Cerebellar cortex (tissue), 1 donor: ENCODE results near the gene GM2A.

Experiments
- DNase-seq: peaks from one replicate; pipeline ENCODE4 v3.0.0-alpha.2; 2015; ENCODE audit warnings: low spot score

The GM2A gene

DNA sequence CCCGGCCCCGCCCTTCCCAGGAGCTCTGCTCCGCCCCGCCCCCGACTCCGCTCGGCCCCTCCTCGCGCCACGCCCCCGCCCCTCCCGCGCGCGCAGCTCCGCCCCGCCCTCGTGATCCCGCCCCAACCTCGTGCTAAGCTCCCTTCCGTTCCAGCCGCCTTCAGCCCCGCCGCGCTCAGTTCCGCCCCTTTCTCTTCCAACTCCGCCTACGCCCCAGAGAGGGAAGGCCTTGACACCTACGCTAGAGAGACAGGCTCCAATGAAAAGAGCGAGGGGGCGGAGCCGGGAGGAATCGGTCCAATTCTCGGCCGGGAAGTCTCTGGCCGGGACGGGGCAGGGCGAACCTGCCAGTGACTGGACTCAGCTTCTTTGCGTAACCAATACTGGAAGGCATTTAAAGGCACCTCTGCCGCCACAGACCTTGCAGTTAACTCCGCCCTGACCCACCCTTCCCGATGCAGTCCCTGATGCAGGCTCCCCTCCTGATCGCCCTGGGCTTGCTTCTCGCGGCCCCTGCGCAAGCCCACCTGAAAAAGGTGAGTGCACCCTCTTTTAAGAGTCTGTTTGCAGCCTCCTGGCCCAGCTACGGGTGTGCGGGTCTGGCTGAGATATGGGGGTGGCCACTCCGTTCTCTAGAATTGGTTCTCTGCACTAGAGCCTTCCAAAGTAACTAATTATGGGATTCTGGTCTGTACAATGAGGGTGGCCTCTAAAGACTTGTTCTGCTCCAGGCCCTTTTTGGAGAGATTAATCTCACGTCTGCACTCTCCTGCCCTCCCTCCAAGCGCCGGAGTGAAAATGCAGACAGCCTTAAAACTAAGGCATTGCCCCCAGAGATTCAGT, at the start of gene GM2A:
GM2A (plus strand) TSS at position 424 of the 843 bp plus-strand sequence; CDS start at position 456, 32 bp downstream.
- peak; percentile 100 for DNase-seq

DNA sequence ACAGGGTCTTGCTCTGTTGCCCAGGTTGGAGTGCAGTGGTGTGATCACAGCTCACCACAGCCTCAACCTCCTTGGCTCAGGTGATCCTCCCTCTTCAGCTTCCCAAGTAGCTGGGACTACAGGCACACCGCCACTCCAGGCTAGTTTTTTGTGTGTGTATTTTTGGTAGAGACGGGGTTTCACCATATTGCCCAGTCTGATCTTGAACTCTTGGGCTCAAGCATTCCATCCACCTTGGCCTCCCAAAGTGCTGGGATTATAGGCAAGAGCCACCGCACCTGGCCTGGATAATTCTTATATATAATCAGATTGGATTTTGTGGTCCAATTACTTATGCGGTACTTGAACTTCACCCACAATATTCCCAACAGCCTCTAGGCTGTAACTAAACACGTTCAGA, 48.9 kb upstream of the GM2A start:
- no peak for DNase-seq

DNA sequence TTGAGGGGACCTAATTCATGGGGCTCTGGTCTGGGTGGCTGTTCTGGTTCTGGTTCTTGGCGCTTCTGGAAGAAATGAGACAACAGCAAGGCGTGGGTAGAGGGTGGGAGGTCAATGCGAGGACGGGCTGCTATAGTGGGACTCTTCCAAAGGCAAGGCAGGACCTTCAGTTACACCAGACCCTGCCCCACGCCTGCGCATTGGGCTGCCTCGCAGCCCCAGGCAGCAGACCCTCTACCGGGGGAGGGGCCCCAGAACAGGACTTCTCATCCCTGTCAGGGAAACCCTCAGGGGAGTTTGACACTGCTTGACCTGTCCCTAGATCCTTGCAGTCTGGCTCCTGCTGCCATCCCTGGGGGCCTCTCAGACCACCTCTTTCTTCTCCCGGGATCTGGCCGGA, 47.6 kb upstream of the GM2A start:
- DNase-seq, result no peak

DNA sequence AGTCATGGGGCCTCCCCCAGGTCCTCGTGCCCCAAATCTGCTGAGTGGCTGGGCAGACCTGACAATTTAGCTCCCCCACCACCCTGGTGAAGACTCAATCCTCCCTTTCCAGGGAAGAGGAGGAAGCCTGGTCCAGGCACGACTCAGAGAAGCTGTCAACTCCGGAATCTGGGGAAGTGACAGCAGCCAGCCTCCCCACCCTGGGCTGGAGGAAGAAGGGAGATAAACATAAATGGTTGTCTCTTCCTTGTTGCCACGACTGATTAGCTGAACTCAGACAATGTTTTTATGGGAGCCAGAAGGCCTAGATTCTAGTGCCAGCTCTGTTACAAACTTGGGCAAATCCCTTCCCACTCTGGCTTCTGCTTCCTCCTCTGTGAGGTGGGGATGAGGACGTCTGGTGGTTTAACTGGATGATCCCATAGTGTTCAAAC, 44.5 kb upstream of the GM2A start:
- no peak for DNase-seq

DNA sequence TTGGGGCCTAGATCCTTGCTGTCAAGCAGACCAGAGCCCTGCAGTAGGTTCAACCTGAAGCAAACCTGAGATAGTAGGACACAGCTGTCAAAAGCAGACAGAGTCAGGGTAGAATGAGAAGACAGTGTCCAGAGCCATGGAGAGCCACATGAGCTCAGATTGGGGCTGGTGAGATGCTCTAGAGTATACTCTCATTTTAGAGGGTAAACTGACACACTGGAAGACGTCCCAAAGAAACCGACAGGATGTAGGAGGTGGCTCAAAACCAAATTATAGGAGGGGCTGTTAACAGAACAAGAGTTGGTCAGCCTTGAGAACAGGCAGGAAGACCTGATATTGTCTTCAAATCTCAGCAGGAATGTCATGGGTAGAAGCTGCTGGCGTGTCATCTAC, 40.6 kb upstream of the GM2A start:
- no peak for DNase-seq

DNA sequence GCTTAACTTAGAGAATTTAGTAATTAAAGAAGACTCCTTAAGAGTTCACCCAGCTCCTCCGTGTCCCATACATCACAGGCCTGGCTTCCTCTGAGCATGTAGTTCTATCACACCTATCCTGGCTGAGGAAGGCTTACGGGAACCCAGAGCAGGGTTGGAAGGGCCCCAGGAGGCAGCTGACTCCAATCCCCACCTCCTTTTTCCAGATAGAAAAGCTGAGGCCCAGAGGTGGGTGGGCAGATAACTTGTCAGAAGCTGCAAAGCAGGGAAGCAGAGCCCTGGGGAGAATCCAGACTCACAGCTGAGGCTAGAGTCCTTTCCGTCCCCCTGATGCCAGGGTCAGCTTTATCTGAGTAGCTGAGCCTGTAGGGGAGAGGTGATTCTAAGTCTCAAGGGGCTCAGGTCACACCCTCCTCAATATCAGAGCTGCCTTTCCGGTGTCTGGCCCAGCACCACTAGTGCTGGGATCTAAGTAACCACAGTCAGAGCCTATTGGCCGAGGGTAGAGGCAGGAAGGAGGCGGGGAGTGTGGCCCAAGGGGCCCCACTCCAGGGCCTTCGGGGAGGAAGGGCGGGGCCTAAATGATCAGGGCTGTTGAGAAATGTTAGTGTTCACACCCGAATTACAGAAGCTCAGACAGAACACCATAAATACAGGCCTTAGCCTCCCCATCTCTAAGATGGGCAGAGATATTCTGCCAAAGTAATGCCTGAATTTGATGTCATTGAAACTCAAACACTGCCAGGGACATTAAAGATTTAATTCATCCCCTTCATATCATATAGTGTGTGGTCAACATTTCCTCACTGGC, 39.0 kb upstream of the GM2A start:
- peak; percentile 11 for DNase-seq

DNA sequence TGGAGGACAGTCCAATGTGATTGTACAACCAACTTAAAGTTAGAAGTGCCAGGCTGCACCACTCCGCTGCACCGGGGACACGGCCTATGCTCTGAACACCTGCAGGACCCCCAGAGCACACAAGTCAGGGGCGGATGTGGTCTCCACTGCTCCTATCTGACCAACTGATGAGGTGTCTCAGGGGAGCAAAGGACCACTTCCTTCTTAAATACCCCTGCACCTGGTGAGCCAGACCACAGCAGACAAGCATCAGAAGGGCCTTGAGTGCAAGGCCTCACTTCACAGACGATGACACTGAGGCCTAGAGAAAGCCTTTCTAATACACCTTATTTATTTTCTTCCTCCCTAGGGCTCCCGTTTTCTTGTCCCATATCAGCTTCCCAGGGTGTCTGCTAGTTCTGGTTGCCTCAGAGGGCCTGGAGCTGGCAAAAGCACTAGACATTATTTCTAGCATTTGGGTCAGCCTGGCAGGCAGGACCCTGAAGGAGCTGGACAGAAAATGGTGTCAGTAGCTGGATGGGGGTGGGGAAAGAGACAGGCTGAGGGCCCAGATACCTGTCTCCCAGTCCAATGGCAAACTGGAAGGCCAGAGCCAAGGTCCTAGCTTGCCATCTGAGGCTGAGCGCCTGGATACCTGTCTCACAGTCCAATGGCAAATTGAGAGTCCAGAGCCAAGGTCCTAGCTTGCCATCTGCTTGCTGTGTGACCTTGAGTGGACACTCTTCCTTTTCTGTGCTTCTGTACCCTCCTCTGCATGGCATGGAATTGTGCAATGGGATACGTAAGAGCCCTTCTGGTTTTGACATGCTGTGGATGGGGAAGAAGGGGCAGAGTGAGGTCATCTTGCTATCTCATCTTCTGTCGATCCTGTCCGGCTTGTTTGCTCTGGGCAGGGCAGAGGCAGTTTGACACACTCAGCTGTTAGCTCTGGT, 38.1 kb upstream of the GM2A start:
- no peak for DNase-seq

DNA sequence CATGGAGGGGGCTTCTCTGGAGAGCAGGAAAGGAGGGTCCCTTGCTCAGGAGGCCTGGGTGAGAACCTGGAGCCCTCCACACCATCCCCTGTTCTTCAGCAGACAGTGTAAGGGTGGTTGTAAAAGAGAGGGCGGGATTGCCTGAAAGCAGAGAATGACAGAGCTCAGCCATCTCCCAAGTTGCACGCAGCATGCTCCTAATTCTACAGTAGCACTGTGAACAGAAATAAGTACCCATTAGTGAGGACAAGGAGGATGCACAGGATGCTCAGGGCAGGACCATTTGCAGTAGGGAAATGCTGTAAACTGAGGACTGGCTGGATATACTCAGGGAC, 37.5 kb upstream of the GM2A start:
- no peak for DNase-seq

DNA sequence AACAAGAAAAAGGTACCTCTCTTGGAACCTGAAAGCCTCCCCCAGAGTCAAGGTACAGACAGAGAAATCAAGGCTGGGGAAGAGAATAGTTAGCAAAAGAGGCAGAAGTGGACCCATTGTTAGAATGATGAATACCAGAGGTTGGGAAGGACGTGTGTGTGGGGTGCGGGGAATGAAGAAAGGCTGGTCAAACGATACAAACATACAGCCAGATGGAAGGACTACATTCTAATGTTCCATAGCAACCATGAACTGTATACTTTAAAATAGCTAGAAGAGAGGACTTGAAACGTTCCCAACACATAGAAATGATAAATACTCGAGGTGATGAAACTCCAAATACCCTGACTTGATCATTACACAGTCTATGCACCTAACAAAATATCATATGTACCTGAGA, 36.2 kb upstream of the GM2A start:
- no peak for DNase-seq

DNA sequence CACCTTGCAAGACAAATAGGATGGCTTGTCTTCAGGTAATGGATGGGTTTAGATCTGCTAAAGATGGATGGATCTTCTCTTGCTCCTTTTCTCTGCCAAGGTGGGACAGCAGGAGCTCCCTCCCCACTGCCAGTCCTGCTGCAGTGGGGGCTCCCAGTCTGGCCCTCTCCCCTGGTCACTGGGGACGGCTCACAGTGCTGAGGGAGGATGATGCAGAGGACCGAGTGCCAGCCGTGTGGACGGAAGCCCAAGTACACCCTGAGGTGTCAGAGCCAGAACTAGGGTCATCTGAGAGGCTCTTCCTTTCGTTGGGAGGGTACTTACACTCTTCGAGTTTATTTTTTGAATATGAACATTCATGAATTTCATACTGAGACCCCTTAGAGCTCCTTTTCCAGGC, 34.8 kb upstream of the GM2A start:
- DNase-seq, result no peak

DNA sequence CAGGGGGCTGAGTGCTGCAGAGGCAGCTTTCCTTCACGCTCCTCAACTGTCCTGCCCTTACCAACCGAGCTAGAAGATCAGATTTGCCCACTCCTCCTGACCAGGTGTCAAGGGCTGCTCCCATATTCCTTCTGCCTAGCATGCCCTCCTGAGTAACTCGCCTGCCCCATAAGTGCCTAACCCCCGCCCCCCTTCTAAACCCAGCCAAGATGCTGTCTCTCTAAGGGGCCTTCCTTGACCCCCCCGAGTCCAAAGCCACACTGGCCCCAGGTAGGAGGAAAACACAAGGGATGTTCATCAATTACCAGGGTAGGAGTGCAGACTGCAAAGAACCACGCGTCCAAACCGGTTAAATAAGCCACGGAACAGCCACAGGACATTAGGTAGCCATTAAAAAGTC, 33.8 kb upstream of the GM2A start:
- no peak for DNase-seq

DNA sequence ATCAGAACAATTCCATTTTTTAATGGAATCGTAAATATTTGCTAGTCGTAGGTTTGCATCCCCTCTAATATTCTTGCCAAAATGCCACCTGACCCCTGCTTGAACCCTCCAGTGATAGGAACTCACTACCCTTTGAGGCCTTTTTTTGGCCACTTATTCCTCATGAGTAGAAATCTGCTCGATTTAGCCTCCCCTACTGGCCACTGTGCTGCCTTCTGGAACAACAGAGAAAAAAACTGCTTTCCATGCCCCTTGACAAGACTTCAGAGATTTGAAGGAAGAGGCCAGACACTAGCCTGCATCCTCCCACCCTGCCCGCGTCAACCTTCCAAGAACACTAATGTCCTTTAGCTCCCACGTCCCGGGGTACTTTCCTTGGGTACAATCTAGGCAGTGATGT, 33.2 kb upstream of the GM2A start:
- DNase-seq, result peak; percentile 14

DNA sequence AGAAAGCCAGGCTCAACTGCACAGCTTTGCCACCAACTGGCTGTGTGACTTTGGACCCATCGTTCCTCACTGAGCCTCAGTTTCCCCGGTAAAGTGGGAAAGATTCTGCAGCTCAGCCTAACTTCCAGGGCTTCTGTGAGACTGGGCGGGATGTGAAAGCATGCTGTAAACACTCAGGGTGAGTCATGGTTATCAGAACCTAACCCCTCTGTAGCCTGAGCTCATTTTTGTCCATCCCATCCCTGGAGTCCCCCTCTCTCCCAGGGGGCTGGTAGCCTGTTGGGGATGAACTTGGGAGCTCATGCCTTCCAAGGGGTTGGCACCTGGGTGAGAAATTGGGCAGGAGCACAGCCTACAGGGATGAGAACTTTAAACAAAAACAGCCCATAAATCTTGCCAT, 31.4 kb upstream of the GM2A start:
- no peak for DNase-seq

DNA sequence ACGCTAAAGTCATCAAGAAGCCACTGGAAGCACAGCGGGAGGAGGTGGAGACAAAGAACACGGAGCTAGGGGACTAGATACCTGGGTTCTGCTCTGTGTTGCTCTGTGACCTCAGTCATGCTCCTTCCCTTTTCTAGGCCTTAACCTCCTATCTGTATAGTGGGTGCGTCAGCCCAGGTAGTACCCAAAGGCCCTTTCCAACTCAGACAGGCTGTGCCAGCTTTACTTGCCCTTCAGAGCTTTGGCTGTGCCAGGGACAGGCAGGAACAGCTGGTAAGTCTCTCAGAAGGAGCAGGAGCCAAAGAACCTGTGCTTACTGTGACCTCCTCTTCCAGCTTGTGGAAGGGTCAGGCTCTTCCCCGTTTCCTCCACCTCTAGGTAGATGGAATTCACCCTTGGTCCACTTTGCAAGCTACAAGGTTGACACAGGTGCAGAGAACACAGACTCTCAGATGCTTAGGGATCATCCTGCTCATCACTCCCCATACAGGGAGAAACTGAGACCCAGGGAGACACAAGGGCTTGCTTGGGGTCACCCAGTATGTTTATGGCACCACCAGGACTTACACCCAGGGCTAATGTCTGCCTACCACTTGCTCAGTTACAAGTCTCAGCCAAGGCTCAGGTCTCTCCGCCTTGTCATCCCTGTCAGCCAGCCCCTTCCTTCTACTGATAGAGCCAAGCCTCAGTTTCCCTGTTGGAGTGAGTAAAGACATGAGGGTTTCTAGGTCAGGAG, 30.8 kb upstream of the GM2A start:
- no peak for DNase-seq

DNA sequence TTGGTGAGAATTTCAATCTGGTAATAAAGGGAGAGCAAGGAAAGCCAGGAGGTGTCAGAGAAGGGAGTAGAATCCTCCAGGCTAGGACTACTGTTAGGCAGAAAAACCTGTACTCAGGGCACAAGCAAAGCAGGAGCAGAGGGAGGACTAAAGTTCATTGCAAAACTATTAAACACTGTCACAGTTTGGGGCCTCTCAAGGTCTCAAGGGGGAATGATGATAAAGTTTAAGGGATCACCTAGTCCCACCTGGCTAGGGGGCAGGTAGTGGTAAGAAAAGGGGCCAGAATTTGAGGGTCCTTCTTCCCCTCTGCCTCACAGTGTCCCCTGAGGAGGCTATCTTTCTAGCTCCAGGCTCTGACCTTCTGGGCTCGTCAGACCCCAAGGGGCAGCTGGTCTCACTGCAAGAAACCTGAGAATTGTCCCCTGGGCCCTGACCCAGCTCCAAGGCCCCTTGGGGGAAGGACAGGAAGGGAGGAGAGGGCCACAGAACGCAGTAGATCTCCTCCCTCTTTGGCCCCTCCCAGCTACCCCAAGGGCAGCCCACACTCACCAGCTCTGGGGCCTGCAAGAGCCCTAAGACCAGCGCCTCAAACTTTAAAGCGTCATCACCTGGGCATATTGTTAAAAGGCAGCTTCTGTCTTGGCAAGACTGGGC, 30.1 kb upstream of the GM2A start:
- DNase-seq, result no peak

DNA sequence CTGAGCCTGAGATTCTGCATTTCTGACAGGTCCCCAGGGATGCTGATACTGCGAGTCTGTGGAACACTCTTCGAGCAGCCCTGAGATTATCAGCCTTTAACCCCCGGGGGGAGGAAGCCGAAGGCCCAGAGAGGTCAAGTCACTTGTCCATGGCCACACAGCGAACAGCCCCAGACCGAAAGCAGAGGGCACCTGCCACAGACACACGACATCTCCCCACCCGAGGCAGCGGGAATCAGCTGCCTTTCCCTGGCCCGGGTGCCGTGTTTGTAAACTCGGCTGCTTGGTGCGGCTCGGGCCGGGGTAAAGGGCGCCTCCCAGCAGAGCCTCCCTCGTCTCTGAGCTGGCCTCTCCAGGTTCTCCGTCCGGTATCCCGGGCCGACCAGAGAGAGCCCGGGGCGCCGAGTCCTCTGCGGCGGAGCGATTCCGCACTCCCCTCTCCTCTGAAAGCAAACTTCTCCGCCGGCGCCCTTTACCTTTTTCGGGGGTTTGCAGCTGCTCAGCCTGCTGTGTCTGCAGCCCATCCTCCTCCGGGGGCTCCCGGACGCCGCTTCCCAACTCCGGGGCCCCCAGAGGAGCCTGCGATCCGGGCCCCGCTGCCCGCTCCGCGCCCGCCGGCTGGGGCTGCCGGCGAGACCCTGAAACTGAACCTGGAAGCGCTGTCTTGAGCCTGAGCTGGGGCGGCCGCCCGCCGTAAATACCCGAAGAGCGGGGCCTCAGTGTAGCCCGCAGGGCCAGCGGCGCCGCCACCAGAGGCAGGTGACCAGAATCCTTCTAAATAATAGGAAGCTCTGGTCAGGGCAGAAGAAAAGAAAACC, 29.3 kb upstream of the GM2A start, which contains the start of gene CCDC69:
CCDC69 (minus strand) TSS at position 646 of the 818 bp plus-strand sequence; CDS start at position 524, 122 bp downstream.
- DNase-seq, result peak; percentile 72

DNA sequence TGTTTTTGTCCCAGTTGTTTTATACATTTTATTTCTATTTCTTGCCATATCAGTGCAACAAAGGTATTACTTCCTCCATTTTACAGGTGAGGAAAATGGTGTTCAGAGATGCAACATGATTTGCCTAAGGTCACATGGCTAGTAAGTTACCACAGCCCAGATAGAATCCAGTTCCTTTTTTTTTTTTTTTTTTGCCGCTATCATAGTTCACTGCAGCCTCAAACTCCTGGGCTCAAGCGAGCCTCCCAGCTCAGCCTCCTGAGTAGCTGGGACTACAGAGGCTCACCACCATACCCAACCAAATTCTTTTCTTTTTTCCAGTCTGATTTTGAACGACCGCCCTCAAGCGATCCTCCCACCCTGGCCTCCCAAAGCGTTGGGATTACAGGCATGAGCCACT, 28.6 kb upstream of the GM2A start:
- no peak for DNase-seq

DNA sequence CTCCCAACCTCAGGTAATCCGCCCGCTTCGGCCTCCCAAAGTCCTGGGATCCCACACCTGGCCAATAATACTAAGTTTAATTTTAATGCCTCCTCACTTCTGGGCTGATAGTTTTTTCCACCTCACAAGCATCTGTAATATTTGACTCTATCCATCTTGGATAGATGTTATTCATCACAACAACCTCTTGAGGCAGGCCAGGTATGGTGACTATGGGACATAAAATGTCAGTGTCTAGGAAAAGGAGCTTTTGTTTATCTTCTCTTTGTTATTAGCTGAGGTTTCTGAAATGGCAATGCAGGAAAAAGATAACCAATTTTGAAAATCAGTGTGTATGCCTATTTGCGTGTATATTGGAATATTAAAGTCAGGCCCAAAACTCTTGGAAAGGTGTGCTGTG, 27.9 kb upstream of the GM2A start:
- no peak for DNase-seq

DNA sequence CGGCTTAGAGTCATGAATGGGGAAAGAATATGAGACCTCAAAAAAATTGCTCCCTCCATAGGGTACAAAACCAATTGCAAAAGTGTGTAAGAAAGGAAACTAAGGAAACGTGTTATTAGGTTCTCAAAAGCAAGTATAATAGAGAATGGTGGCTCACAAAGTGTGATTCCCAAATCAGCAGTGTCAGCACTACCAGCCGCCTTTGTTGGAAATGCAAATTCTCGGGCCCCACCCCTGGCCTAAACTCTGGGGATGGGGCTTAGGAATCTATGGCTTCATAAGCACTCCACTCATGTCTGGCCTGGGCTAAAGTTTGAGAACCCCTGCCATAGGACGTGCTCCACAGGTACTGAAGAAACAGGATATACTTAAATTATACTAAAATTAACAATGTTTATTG, 27.5 kb upstream of the GM2A start:
- no peak for DNase-seq

DNA sequence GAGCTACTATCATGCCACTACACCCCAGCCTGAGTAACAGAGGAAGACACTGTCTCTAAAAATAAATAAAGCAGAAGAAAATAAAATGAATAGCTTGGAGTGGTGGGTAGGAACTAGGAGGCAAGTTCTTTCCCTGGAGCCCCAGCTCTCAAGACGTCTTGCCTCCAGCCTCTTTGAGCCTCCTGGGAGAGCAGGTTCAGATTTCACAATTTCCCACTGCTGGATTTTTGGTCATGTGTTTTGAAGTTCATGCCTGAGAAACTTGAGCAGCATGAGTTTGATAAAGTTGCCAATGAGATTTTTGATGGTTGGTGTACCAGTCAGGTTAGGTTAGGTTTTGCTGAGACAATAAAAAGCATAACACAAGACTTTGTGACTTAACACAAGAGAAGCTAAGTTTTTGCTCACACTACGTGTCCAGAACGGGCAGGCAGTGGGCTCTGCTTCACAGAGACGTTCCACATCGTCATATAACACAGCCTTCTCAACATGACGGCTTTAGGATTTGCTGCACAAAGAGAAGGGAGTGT, 25.0 kb upstream of the GM2A start:
- no peak for DNase-seq
